Transverse colon (tissue), 4 donors: Measurements from ENCODE around the gene TMEM163.

ENCODE experiments used
- CTCF ChIP-seq, 5 experiments: fragments of 200-600 bp in 3 of 5; fragments of 450-650 bp in 2 of 5; sonication (generic) in 3 of 5; IDR thresholded peaks; 1 replicate in 2 of 5; 2 replicates in 3 of 5; pipeline ENCODE4 v1.5.1; 2016 to 2017; ENCODE audit warnings: antibody characterized with exemption in 5 of 5, inconsistent platforms in 3 of 5, mild to moderate bottlenecking in 2 of 5, moderate library complexity in 1 of 5
- EP300 ChIP-seq: sonication (generic); formaldehyde crosslinking; IDR thresholded peaks from one replicate; pipeline ENCODE4 v1.6.1; 2017; ENCODE audit warnings: antibody characterized with exemption, low read depth
- POLR2AphosphoS5 ChIP-seq, 3 donors: sonication (generic); formaldehyde crosslinking; IDR thresholded peaks; one replicate each; pipeline ENCODE4 v1.6.1; 2016; ENCODE audit warnings: antibody characterized with exemption in 3 of 3

GRCh38 chr2:134468776-134469175 lies 250.0 kb downstream of the TMEM163 start:
- no peak for TF ChIP-seq CTCF (IDR thresholded peaks at IDR 0.05)
- no peak for TF ChIP-seq POLR2AphosphoS5 (IDR thresholded peaks at IDR 0.05)
- no peak for TF ChIP-seq EP300
